ENCODE measurements around the gene RIC3. TPM values are rescaled to one million over a fixed set of nuclear protein-coding genes. Genes with fewer than 3 reads are reported as not detected.
A peak's percentile ranks its signal among the peaks of the same experiment; 100 is the strongest.

The RIC3 gene
- total RNA-seq, 1 experiment from 2014 or later, result 23.7 TPM

- no peak overlapping the region for H3T11ph ChIP-seq (ENCODE audit: low read length)
- H3K27me3 ChIP-seq (ENCODE audit: insufficient read depth, low read length), result peaks cover 2% of the 10 kb centered on the region; the same call in 1 of the 2 replicates
- Mint-ChIP-seq H3K9me3 (no peaks in the 10 kb centered on the region), H3K4me3 (peak overlapping the region; percentile 73 to 85), H3K4me1 (peaks cover 40% of the 10 kb centered on the region in 2 experiments), H3K36me3 (ENCODE audit: insufficient read depth in 1 of 3, low read depth in 3 of 3) (no peaks in the 10 kb centered on the region; a peak in 1 of 7 replicates), H3K27ac (no peak overlapping the region), H3K27me3 (ENCODE audit: low read depth) (peaks cover 65% of the 10 kb centered on the region)
- H3K9ac ChIP-seq (ENCODE audit: extremely low read depth, insufficient read length, low read length), result no peak overlapping the region
- H4K8ac ChIP-seq (replicated peaks; ENCODE audit: insufficient read length, low read depth, low read length), result no peak overlapping the region
- H4K91ac ChIP-seq (ENCODE audit: insufficient read length, low read depth, low read length), result no peak overlapping the region
- H2BK5ac ChIP-seq (ENCODE audit: insufficient read length, low read length), result no peak overlapping the region
- no peak overlapping the region for H3K23ac ChIP-seq (ENCODE audit: insufficient read length, low read depth, low read length)
- H3K79me2 ChIP-seq (ENCODE audit: insufficient read depth, low read length), result no peaks in the 10 kb centered on the region
- H2BK20ac ChIP-seq (ENCODE audit: low read depth, low read length, poor library complexity, severe bottlenecking), result no peak overlapping the region
- H3K23me2 ChIP-seq (ENCODE audit: insufficient read length, low read depth, low read length, poor library complexity, severe bottlenecking), result peaks cover 6% of the 10 kb centered on the region
- no peaks in the 10 kb centered on the region for H3K79me1 ChIP-seq (ENCODE audit: insufficient read depth, low read depth, low read length, poor library complexity, severe bottlenecking)
- H2AFZ ChIP-seq (ENCODE audit: low read length), result no peak overlapping the region
- H2BK12ac ChIP-seq (ENCODE audit: insufficient read length, low read depth, low read length), result no peak overlapping the region
- no CpG with 5 or more reads among the region's 24 CpGs for WGBS (ENCODE audit: extremely low coverage, insufficient read length, low lambda C conversion rate)
- H4K5ac ChIP-seq (ENCODE audit: insufficient read length, low read depth, low read length), result no peak overlapping the region
- no peak overlapping the region for H2BK15ac ChIP-seq (ENCODE audit: low read depth, low read length)
- no peak overlapping the region for H3K18ac ChIP-seq (ENCODE audit: insufficient read length, low read depth, low read length)
- H3K14ac ChIP-seq (ENCODE audit: insufficient read depth, low read length), result no peak overlapping the region
- no peaks in the 10 kb centered on the region for H3K9me3 ChIP-seq (ENCODE audit: control insufficient read depth, low read depth, low read length)
- H2BK120ac ChIP-seq (ENCODE audit: low read depth, low read length, poor library complexity, severe bottlenecking), result no peak overlapping the region
- DNase-seq, result no peak
- H4K20me1 ChIP-seq (ENCODE audit: control insufficient read depth, insufficient read depth, insufficient read length), result no peaks in the 10 kb centered on the region
- H3K27ac ChIP-seq (ENCODE audit: insufficient read length, low read depth, low read length), result no peak overlapping the region
- peak overlapping the region; percentile 44 for H3K4me2 ChIP-seq (ENCODE audit: insufficient read depth, insufficient read length, low read length)
- no peak overlapping the region for H3K56ac ChIP-seq (ENCODE audit: insufficient read length, low read depth, low read length)
- no peak overlapping the region for H2AK5ac ChIP-seq (ENCODE audit: insufficient read length, low read length)
- H3K4me1 ChIP-seq (ENCODE audit: insufficient read depth, low read length), result peaks cover 10% of the 10 kb centered on the region; the same call in 1 of the 2 replicates
- TF ChIP-seq CTCF (conservative IDR thresholded peaks at IDR 0.05), result no peak
- no peak overlapping the region for H3K4ac ChIP-seq (ENCODE audit: low read depth, low read length)
Measured at GRCh38 chr11:8080069-8080670, 88.7 kb downstream of the RIC3 start.

All from H9 (cell line).